Epithelial cell of alveolus of lung (primary cell): Measurements from ENCODE around the gene GPR32. TPM values are rescaled to one million over a fixed set of nuclear protein-coding genes. Genes with fewer than 3 reads are reported as not detected.

Source experiments
- total RNA-seq: library from RNA; depleted of rRNA; stranded (reverse); fragments of >200 nt; gene quantifications from 2 replicates; pipeline ENCODE4 v1.2.1, GENCODE V29; 2015

The GPR32 gene, protein sequence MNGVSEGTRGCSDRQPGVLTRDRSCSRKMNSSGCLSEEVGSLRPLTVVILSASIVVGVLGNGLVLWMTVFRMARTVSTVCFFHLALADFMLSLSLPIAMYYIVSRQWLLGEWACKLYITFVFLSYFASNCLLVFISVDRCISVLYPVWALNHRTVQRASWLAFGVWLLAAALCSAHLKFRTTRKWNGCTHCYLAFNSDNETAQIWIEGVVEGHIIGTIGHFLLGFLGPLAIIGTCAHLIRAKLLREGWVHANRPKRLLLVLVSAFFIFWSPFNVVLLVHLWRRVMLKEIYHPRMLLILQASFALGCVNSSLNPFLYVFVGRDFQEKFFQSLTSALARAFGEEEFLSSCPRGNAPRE
- not detected in 2 replicates for total RNA-seq

GRCh38 chr19:50770164-50770563 is at the start of gene GPR32:
Gene GPR32 (plus strand): TSS chr19:50770464. CDS start chr19:50770601, 137 bp downstream.

GRCh38 chr19:50723069-50723468 is 47.2 kb upstream of the GPR32 start, which contains the start of gene CLEC11A:
Gene CLEC11A (plus strand): TSS chr19:50723364. CDS start chr19:50723526, 162 bp downstream.

DNA sequence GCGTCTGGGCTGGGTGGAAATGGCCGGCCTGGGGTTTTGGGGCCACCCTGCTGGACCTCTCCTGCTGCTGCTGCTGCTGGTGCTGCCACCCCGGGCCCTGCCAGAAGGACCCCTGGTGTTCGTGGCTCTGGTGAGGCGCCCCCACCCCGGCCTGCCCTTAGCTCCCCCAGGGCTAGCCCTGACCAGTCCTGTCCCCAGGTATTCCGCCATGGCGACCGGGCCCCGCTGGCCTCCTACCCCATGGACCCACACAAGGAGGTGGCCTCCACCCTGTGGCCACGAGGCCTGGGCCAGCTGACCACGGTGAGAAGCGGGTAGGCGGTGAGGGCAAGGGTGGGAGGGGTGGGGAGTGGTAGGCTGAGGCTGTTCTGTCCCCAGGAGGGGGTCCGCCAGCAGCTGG is 20.1 kb downstream of the GPR32 start, which contains the start of gene ACP4:
Gene ACP4, plus strand, starts transcription at position 20 of the 400 bp plus-strand sequence. Its CDS starts 0 bp downstream, at position 20.

Other genes starting within 250 kb of the GPR32 start
- 0.39 and 1.6 TPM in 2 replicates for gene LRRC4B, start 202.0 kb upstream of the GPR32 start, total RNA-seq
- 0.88 TPM in 1 of 2 replicates, not detected in the other for gene SYT3, start 130.6 kb upstream of the GPR32 start, total RNA-seq
- gene C19orf81, start 121.0 kb upstream of the GPR32 start, total RNA-seq, result not detected in 2 replicates
- 6.7 and 7.8 TPM in 2 replicates for gene SHANK1, start 50.7 kb upstream of the GPR32 start, total RNA-seq
- gene CLEC11A, start 47.1 kb upstream of the GPR32 start, total RNA-seq, result 124 and 227 TPM in 2 replicates
- gene ACP4, start 20.0 kb downstream of the GPR32 start, total RNA-seq, result not detected in 2 replicates
- not detected in 2 replicates for gene KLK1, start 53.3 kb downstream of the GPR32 start, total RNA-seq
- gene KLK15, start 63.1 kb downstream of the GPR32 start, total RNA-seq, result not detected in 2 replicates
- gene KLK3, start 84.5 kb downstream of the GPR32 start, total RNA-seq, result not detected in 2 replicates
- gene KLK2, start 103.0 kb downstream of the GPR32 start, total RNA-seq, result not detected in 2 replicates
- gene KLK4, start 140.9 kb downstream of the GPR32 start, total RNA-seq, result not detected in 2 replicates
- gene KLK5, start 182.6 kb downstream of the GPR32 start, total RNA-seq, result not detected in 2 replicates
- gene KLK6, start 199.1 kb downstream of the GPR32 start, total RNA-seq, result not detected in 2 replicates
- gene KLK7, start 213.5 kb downstream of the GPR32 start, total RNA-seq, result not detected in 2 replicates
- not detected in 2 replicates for gene KLK8, start 231.1 kb downstream of the GPR32 start, total RNA-seq
- gene KLK10, start 249.2 kb downstream of the GPR32 start, total RNA-seq, result not detected in 2 replicates